GM21390 (cell line): ENCODE results near the gene EEPD1.
A peak's percentile ranks its signal among the peaks of the same experiment; 100 is the strongest.
"Not testable (repeated sequence)": the region's sequence is repeated elsewhere in the genome, so short reads cannot be mapped to it uniquely, and the experiment has no call there.

ENCODE experiments used
- ATAC-seq: cut with Tn5 transposase; IDR thresholded peaks from one replicate; pipeline ENCODE4 v1.9.1; 2021; ENCODE audit not compliant: unreplicated experiment

Gene EEPD1

GRCh38 chr7:36214608-36215456 is 61.8 kb downstream of the EEPD1 start:
- ATAC-seq, result no peak

- ATAC-seq, result no peak
Measured at GRCh38 chr7:36215457-36215765, 62.4 kb downstream of the EEPD1 start.

- ATAC-seq, result no peak
Measured at GRCh38 chr7:36216063-36216684, 63.1 kb downstream of the EEPD1 start.

- ATAC-seq, result peak; percentile 13
Measured at GRCh38 chr7:36217211-36217960, 64.3 kb downstream of the EEPD1 start.

GRCh38 chr7:36217961-36218284 is 64.9 kb downstream of the EEPD1 start:
- peak; percentile 71 for ATAC-seq

- no peak for ATAC-seq
Measured at GRCh38 chr7:36219429-36219828, 66.4 kb downstream of the EEPD1 start.

GRCh38 chr7:36223851-36224250 is 70.8 kb downstream of the EEPD1 start:
- no peak for ATAC-seq

- no peak for ATAC-seq
Measured at GRCh38 chr7:36224934-36225858, 72.1 kb downstream of the EEPD1 start.

GRCh38 chr7:36226151-36226550 is 73.1 kb downstream of the EEPD1 start:
- ATAC-seq, result no peak

- no peak for ATAC-seq
Measured at GRCh38 chr7:36227223-36227622, 74.2 kb downstream of the EEPD1 start.

- no peak for ATAC-seq
Measured at GRCh38 chr7:36228039-36228438, 75.0 kb downstream of the EEPD1 start.

- no peak for ATAC-seq
Measured at GRCh38 chr7:36231406-36231805, 78.4 kb downstream of the EEPD1 start.

GRCh38 chr7:36232555-36232954 is 79.5 kb downstream of the EEPD1 start:
- no peak for ATAC-seq

- ATAC-seq, result no peak
Measured at GRCh38 chr7:36232971-36233550, 80.0 kb downstream of the EEPD1 start.

GRCh38 chr7:36236073-36236472 is 83.0 kb downstream of the EEPD1 start:
- no peak for ATAC-seq

- no peak for ATAC-seq
Measured at GRCh38 chr7:36238138-36238537, 85.1 kb downstream of the EEPD1 start.

GRCh38 chr7:36243356-36243755 is 90.3 kb downstream of the EEPD1 start:
- not testable (repeated sequence) for ATAC-seq

GRCh38 chr7:36244001-36244400 is 90.9 kb downstream of the EEPD1 start:
- ATAC-seq, result not testable (repeated sequence)

- ATAC-seq, result no peak
Measured at GRCh38 chr7:36244429-36244828, 91.4 kb downstream of the EEPD1 start.

- no peak for ATAC-seq
Measured at GRCh38 chr7:36245684-36246299, 92.7 kb downstream of the EEPD1 start.
